Measurements from ENCODE around the gene PRSS22.

DNA sequence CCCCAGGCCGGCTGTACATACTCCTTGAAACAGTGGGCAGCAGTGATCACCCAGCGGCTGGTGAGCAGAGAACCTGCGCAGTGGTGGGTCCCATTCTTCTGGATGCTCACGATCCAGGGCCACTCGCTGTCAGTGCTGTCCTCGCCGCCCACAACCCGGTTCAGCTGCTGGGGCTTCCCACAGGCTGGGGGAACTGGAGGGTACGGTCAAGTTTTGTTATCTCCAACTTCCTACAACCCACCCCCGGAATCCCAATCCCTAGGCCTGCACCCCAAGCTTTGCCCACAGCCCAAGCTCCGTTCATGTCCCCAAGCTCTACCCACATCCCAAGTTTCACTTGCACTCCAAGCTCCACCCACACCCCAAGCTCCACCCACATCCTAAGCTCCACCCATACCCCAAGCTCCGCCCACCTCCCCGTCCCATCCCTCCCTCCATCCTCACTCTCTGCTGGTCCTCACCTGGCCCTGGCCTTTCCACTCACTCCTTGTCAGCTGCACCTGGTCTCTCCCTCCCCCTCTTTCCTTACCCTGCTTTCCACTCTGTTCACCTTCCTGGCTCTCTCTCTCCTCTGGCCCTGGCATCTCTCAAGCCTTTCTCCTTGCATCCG lies 1.8 kb downstream of the PRSS22 start:
- TF ChIP-seq CTCF (IDR thresholded peaks at IDR 0.05; ENCODE audit: insufficient read depth, low read length, poor library complexity, severe bottlenecking) = no peak
- no peak for TF ChIP-seq EZH2phosphoT487 (conservative IDR thresholded peaks at IDR 0.05; ENCODE audit: low read length)

Data from SU-DHL-6 (cell line).